Measurements from ENCODE around the gene EML2.
"Not testable (repeated sequence)": the region's sequence is repeated elsewhere in the genome, so short reads cannot be mapped to it uniquely, and the experiment has no call there.

The EML2 gene

DNA sequence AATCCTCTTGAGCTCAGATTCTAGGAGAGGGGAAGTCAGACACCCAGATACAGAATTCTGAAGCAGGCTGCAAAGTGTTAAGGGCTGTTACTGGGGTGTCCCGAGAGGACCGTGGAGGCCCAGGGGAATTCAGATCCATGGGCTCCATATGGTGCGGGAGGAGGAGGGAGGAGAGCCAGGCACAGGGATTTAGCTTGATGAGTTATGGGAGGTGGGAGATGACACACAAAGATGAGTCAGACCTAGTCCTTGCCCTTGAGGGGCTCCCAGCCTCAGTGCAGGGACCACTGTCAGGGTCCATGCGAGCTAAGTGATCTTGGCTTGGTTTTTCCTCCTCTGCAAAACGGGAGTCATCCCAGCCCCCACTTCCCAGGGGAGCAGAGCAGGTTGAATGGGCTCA lies 14.4 kb upstream of the EML2 start:
- DNase-seq (ENCODE audit: low spot score) = no peak

DNA sequence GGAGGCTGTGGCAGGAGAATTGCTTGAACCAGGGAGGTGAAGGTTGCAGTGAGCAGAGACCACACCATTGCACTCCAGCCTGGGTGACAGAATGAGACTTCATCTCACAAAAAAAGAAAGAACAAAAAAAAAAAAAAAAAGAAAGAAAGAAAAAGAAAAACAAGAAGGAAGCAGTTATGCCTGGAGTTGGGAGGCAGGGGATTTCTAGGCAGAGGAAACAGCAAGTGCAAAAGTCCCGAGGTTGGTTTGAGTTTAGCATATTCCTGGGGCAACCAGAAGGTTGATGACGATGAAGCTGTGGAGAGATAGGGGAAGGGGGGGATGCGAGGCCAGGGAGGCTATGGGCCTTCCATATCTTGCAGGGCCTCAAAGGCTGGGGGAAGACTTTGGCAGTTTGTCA lies 11.5 kb upstream of the EML2 start:
- DNase-seq (ENCODE audit: low spot score) = no peak

DNA sequence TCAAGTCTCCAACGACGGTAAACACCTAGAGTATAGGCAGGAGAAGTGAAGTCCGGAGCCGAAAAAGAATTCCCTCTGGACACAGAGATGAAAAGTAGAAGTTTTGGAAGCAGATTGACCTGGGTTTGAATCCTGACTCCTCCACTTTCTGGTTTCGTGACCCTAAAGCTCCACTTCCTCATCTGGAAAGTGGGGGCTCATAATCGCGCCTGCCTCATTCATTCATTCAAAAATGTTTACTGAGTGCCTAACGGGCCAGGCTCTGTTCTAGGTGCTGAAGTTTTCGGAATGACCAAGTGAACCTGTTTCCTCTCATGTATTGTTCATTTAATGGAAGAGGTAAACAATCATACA lies 7.1 kb upstream of the EML2 start:
- DNase-seq (ENCODE audit: low spot score) = no peak

DNA sequence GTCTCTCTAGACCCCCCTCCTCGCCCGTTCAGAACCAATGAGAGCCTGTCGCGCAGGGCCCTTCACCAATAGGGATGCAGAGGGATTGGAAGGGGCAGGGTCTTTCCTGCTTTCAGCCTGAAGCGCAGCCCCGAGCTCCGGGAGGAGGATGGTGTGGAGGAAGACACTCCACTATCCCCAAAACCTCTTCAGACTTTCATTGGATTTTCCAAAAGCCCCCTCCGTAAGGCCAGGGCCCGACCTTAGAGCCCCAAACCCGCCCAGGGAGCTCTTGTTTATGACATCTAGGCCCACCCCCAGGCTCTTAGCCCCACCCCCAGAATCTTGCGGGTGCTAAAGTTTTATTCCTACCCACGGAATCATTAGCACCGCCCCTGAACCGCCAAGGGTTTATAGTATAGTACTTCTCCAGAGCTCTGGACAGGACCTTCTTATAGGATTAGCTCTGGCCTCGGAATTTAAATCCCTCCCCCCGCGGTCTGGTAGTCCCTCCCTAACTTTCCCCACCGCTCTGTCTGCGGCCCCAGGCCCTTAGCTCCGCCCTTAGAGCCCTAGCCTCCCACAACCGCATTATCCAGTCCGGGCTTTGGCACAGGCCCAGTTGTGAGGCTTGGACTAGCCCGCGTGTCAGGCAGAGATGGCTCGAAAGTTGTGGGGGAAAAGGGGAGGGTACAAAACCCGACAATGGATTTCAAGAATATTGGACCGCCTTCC lies 6.6 kb upstream of the EML2 start:
- DNase-seq (ENCODE audit: low spot score) = peak; percentile 86

DNA sequence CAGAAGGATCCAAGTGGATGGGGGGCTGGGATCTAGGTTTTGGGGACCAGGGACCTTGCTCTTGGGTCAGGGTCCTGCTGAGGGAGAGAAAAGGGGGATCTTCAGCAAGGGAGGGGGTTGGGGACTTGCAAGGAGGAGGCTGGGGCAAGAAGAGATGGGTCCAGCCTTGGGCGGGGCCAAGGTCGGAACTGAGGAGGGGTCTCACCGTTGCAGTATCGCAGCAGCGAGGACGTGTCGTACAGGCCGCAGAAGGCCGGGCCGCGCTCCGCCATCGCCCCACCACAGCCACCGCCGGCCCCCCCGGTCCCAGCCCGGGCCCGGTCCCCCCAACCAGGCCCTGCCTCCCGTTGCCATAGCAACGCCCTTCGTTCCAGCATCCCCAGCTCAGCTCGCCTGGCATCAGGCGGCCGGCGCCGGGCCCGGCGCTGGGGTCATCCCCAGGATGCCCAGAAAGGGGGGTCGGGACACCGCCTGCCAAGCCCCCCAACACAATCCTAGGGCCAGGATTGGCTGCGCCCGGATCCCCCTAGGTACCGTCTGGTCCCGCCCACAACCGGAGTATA lies 6.0 kb upstream of the EML2 start:
- no peak for DNase-seq (ENCODE audit: low spot score)

DNA sequence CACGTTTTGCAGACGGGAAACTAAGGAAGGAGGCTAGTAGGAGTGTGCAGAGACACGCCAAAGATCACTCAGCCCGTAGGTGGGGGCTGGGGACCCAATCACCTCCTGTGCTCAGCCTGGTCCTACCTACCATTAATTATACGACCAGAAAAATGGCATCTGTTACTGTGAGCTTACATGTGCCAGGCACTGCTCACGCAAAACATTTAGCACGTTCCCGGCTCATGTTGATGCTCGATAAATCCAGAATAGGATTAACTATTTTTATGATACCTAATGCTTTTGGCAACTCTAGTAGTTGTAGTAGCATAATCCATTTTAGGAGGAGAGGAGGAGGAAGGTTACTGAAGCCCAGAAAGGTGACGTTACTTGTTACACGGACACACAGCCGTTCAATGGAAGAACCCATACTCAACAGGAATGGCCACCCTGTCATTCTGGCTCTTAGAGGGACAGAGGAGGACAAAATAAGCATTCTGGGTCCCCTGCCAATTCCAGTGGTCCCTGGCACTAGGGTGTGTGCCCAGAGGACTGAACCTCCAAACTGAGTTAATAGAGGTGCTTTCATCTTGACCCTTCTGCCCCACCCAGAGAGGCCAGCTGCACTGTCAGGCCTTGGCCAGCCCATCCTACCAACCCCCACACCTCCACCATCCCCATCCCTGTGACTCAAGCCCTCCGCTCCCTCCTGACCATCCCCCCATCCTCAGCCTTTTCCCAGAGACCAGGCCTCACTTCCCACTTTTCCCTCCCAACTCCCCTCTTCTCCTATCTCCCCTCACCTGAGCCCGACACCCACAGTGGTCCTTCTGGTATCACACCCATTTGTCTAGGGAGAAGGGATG lies 5.0 kb upstream of the EML2 start:
- no peak for DNase-seq (ENCODE audit: low spot score)

DNA sequence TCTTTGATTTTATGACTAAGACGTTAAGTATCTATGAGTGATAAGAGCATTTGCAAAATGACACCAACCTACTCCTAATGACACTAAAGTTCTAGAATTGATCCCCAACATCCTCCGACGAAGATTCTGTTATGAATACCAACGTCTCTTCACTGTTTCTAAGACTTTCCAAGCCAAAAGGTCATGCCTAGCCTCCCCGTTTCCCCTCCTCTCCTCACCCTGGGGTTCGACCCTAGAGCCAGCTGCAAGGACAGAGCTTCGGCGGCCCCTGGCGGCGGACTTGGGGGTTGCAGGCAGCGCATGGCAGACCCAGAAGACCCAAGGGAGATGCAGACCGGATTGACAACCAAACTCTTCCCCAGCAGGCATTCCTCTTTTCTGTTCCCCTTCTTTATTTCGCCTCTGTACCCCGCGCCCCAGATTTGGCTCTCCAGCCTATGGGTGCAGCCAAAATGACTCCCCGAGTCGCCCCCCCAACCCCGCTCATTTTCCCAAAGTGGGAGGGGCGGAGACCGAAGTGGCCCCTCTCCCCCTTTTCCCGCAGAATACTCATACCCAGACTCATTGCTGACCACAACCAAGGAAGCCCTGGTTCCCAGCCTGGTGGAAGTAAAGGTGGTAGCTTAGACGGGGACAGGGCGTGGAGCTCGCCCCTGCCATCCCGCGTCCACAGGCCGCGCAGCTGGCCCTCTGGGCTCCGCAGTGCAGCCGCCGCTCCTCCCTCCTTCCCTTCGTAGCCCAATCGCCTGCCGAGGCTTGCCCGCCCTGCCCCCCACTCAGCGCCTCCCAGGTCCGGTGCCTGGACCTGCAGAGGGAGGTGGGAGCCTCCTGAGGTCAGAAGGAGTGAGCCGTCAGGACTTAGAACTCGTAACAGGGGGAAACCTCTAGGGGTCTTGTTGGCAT lies 4.1 kb upstream of the EML2 start:
- peak; percentile 97 for DNase-seq (ENCODE audit: low spot score)

DNA sequence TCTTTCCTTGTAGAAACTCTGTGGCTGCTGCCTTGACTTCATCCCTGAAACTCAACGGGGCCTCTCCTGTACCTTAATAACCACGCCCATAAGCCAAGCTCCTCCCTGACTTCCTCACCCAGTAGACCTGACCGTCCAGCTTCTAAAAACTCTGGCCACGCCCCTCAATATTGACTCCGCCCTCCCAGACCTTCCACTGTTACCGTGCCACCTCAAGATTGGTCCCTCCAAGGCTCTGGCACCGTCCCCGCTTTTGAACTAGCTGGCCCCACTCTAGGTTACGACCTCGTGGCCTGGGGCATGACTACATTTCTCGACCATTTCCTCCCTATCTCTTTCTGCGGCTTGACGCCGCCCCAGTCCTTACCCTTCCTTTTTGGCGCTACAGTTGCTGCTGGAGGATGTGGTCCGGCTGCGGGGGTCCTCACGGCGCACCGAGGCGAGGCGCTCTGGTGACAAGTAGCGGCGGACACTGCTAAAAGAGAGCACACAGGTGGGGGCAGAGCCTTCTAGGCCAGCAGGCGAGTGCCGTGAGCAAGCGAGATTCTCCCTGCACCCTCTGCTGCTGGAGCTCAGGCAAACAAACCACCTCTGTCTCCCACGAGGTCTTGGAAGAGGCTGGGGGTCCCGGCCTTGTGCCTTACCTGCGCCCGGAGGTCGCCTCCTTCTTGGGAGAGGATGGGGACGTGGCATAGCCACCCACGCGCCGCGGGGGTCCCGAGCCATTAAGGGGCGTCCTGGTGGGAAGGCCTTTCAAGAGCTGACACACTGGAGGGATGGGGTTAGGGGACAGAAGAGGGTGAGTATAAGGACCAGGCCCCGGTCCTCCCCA lies 2.3 kb upstream of the EML2 start:
- DNase-seq (ENCODE audit: low spot score) = peak; percentile 96

DNA sequence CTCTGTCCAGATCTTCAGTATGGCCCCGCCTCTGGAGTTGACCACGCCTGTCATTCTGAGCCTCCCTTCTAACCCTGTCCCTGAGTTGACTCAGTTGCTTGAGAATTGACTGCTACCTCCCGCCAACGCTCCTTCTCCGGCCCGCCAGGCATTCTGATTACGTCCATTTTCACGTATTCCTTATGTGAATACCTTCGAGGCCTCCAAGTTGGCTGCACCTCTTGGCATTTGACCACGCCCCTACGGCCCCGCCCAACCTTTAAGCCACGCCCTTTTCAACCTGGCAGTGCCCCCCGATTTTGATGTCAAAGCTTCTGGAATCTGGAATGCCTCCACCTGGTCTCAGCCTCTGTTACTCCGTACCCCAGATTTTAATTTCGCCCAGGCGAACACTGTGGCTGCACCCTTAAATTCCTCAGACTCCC lies 1.7 kb upstream of the EML2 start:
- DNase-seq (ENCODE audit: low spot score) = no peak

DNA sequence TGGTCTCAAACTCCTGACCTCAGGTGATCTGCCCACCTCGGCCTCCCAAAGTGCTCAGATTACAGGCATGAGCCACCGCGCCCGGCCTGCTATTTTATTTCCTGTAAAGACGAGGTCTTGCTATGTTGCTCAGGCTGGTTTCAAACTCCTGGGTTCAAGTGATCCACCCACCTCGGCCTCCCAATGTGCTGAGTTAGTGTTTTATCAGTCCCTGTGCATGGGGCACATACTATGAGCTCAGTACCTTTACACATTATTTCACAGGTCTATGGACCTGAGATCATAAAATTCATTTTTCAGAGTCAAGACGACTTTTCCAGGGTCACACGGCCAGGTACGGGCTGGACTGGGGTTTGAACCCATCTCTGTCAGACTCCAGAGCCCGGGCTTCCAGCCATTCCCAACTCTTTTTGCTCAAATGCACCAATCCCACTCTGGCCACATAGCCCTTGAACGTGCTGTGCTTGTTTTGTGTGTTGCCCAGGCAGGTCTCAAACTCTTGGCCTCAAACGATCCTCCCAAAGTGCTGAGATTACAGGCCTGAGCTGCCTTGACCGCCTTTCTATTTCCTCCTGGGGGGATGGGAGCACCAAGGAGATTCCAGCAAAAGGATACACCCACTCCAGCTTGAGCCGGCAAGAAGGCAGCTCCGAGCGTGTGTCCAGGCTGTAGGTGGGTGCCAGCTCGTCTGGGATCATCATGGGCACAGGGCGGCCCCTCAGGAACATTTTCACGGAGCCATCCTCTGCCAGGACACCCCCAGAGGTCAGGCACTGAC lies 1.1 kb downstream of the EML2 start:
- no peak for DNase-seq (ENCODE audit: low spot score)

DNA sequence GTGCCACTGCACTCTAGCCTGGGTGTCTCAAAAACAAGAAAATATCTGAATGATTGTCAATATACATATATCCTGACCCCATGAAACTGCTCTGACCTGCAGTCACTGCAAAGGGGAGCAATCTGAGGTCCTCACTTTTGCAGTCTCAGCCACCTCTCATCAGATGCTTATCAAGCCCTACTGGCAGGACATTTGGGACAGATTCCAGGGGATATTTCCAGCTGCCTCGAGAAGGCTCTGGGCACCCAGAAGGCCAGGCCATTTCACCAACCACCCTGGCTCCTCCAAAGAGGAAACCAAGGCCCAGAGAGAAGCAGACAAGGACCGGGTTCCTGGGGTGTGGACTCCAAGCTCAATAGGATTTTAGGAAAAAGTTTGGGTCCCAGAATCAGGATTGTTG lies 2.3 kb downstream of the EML2 start:
- DNase-seq (ENCODE audit: low spot score) = no peak

DNA sequence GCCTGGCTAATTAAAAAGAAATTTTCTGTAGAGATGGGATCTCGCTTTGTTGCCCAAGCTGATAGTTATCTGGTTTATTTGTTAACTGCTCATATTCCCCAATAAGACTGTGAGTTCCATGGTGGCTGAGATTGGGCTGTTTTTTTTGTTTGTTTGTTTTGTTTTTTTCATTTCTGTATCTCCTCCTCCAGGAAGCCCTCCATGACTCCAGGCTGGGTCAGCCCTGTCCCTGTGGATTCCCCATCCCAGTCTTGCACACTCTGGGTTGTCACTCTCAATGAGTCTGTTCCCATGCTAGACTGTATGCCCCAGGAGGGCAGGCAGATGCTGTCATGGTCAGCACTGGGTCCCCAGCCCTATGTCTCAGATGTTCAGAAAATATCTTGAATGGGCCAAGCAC lies 2.9 kb downstream of the EML2 start:
- DNase-seq (ENCODE audit: low spot score) = no peak

DNA sequence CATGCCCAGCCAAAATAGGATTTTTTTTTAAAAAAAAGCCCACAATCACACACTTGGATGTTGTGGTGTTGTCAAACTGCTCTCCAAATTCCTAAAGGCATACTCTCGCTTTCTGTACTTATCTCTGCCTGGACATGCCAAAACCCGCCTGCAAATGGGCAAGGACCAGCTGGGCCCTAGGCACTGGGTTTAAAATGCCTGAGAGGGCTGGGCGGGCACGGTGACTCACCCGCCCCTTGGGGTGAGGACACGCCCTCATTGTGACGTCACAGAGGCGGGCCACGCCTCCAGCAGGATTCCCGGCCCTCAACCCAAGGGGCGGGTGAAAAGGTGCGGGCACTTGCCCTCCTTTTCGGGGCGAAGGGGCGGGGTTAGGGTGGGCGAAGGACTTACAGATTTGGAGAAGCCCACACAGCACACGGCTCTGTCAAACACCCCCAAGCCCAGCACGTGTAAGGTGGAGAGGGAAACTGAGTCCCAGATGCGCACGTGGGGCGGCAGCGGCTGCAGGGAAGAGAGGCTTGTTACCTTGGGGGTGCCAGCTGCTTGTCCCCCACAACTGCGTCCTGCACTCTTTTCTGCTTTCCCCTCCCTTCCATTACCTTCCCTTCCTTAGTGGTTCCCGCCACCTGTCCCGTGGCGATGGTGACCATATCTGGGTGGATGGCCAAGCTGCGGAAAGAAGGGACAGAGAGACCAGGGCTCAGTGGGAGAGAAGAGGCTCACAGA lies 6.6 kb downstream of the EML2 start:
- DNase-seq (ENCODE audit: low spot score) = peak; percentile 54

DNA sequence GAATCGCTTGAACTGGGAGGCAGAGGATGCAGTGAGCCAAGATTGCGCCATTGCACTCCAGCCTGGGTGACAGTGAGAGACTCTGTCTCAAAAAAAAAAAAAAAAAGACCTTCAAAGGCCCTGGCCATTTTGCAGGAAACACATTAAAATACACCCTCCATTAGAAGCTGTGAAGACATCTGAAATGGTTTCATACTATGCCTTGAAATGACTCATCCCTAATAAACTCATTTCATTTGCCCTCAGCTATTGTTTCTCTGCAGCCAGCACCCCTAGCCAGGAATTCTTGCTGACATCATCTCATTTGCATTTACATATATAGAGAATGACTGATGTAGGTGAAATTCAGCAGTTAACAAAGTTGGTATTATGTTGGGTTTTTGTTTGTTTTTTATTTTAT lies 8.7 kb downstream of the EML2 start:
- DNase-seq (ENCODE audit: low spot score) = peak; percentile 66

DNA sequence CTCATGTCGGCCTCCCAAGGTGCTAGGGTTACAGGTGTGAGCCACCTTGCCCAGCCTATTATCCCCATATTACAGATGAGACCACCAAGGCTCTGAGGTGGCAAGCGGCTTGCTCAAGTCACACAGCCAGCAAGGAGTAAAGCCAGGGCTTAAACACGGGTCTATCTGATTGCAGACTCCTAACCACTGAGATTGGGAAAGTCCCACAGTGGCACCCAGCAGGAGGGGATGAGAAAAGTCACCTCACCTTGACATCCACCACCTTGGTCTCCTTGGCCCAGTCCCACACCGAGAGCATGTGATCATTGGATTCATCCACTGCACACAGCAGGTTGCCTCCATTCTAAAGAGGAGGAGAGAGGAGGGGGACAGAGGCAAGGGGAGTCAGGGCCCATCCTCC lies 9.5 kb downstream of the EML2 start:
- DNase-seq (ENCODE audit: low spot score) = no peak

DNA sequence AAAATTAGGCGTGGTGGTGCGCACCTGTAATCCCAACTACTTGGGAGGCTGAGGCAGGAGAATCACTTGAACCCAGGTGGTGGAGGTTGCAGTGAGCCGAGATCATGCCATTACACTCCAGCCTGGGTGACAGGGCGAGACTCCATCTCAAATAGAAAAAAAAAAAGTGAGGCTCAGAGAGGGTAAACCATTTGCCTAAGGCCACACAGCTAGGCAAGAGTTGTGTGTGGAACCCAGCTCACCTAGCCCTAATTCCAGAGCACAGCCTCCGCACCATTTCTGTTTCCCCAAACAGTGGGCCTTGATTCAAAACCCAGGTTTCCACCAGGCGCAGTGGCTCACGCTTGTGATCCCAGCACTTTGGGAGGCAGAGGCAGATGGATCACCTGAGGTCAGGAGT lies 11.0 kb downstream of the EML2 start:
- not testable (repeated sequence) for DNase-seq (ENCODE audit: low spot score)

DNA sequence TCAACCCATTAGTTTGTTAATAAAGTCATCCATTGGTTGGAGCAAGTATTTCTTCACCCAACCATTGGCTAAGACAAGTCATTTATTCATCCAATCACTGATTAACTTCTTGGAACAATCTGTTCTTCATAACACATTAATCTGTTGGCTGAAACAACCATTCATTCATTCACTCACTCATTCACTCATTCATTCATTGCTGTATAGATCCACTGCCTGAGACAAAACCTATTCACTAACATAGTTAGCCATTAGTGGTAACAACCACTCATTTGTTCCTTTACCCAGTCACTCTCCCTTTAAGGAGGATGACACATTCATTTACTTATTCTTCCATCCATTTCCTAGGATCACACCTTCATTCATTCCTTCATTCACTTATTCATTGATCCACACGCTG lies 15.2 kb downstream of the EML2 start:
- DNase-seq (ENCODE audit: low spot score) = no peak

DNA sequence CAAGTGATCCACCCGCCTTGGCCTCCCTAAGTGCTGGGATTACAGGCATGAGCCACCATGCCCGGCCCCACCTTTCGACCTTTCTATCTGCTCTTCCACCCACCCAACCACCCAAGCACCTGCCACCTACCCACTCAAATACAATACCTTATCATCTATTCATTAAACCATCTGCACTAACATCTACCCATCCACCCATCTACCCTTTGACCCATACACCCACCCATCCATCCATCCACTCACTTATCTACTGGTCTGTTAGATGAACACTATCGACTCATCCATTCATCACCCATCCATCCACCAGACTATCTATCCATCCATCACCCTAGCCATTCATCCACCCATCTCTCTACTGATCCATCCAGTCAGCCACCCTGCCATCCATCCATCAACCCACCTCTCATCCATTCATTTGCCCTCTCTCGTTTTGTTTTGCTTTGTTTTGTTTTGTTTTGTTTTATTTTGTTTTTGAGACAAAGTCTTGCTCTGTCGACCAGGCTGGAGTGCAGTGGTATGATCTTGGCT lies 17.2 kb downstream of the EML2 start:
- DNase-seq (ENCODE audit: low spot score) = no peak

DNA sequence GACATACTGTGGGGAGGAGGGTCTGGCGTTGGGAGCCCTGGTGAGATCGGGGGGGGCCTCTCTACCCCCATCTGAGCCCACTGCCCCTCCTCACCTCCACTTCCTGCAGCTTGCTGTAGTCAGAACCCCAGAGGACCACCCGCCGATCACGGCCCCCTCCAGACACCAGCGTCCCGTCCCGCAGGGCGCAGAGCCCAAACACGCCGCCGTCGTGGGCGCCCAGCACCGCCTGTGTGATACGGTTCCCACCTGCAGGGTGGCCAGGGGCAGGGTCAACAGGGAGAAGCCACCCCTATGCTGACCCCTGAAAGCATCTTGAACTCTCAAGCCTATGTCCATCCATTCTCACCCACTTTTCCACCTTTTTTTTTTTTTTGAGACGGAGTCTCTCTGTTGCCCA lies 17.8 kb downstream of the EML2 start:
- no peak for DNase-seq (ENCODE audit: low spot score)

DNA sequence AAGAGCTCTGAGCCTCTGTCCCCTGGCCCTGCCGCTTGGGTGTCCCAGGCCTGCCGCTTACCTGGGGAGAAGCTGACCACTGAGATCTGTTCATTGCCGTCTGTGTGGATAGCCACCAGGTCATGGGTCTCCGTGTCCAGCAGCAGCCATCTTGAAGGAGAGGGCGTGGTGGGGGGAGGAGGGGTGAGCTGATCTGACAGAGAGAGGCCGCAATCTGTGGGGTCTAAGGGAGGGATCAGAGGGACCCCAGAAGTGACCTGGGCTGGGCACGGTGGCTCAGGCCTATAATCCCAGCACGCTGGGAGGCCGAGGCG lies 22.5 kb downstream of the EML2 start:
- DNase-seq (ENCODE audit: low spot score) = no peak
